ENCODE results near the gene PCDHA8.
A peak's percentile ranks its signal among the peaks of the same experiment; 100 is the strongest.
"Not testable (repeated sequence)": the region's sequence is repeated elsewhere in the genome, so short reads cannot be mapped to it uniquely, and the experiment has no call there.

Gene PCDHA8

GRCh38 chr5:140840978-140841962, at the start of gene PCDHA8:
Gene PCDHA8 (plus strand): TSS chr5:140841187. CDS start chr5:140841322, 135 bp downstream.
- peak; percentile 56 for DNase-seq

- no peak for DNase-seq
Observed at GRCh38 chr5:140794595-140795258, 46.3 kb upstream of the PCDHA8 start, which contains the start of gene PCDHA2. Gene PCDHA2 (plus strand): TSS chr5:140794852.

- DNase-seq = no peak
Observed at GRCh38 chr5:140795259-140795641, 45.7 kb upstream of the PCDHA8 start.

- DNase-seq = not testable (repeated sequence)
Observed at GRCh38 chr5:140796072-140796717, 44.8 kb upstream of the PCDHA8 start.

- no peak for DNase-seq
Observed at GRCh38 chr5:140796718-140797095, 44.3 kb upstream of the PCDHA8 start.

- DNase-seq = peak; percentile 16
Observed at GRCh38 chr5:140800816-140801493, 40.0 kb upstream of the PCDHA8 start, which contains the start of gene PCDHA3. Gene PCDHA3 (plus strand): TSS chr5:140801057.

- no peak for DNase-seq
Observed at GRCh38 chr5:140801494-140801841, 39.5 kb upstream of the PCDHA8 start.

- not testable (repeated sequence) for DNase-seq
Observed at GRCh38 chr5:140802381-140802780, 38.6 kb upstream of the PCDHA8 start.

- no peak for DNase-seq
Observed at GRCh38 chr5:140802781-140803271, 38.2 kb upstream of the PCDHA8 start.

GRCh38 chr5:140806834-140807775, 33.9 kb upstream of the PCDHA8 start, which contains the start of gene PCDHA4:
Gene PCDHA4 (plus strand): TSS chr5:140807068.
- DNase-seq = no peak

GRCh38 chr5:140808241-140808888, 32.6 kb upstream of the PCDHA8 start:
- DNase-seq = not testable (repeated sequence)

- no peak for DNase-seq
Observed at GRCh38 chr5:140808889-140809291, 32.1 kb upstream of the PCDHA8 start.

GRCh38 chr5:140821375-140822280, 19.4 kb upstream of the PCDHA8 start, which contains the start of gene PCDHA5:
Gene PCDHA5 (plus strand): TSS chr5:140821613.
- DNase-seq = no peak

GRCh38 chr5:140822281-140822629, 18.7 kb upstream of the PCDHA8 start:
- no peak for DNase-seq

- DNase-seq = not testable (repeated sequence)
Observed at GRCh38 chr5:140822969-140823368, 18.0 kb upstream of the PCDHA8 start.

GRCh38 chr5:140823475-140823874, 17.5 kb upstream of the PCDHA8 start:
- no peak for DNase-seq

GRCh38 chr5:140827704-140828361, 13.2 kb upstream of the PCDHA8 start, which contains the start of gene PCDHA6:
Gene PCDHA6 (plus strand): TSS chr5:140827960. CDS start chr5:140828092, 132 bp downstream.
- no peak for DNase-seq

- no peak for DNase-seq
Observed at GRCh38 chr5:140828362-140828737, 12.6 kb upstream of the PCDHA8 start.

Data from NCI-H1694 treated with DMSO at 0.1 percent for 48 hours (cell line).